HG03521 (cell line): ENCODE results near the gene TSPO.

ENCODE experiments used
- ATAC-seq: cut with Tn5 transposase; IDR thresholded peaks from one replicate; pipeline ENCODE4 v1.9.1; 2021; ENCODE audit warnings: mild to moderate bottlenecking, moderate library complexity; ENCODE audit not compliant: unreplicated experiment

TSPO gene

GRCh38 chr22:43199541-43199940 lies 48.2 kb downstream of the TSPO start:
- ATAC-seq, result no peak

GRCh38 chr22:43200031-43200430 lies 48.7 kb downstream of the TSPO start:
- no peak for ATAC-seq

GRCh38 chr22:43200555-43200954 lies 49.2 kb downstream of the TSPO start:
- ATAC-seq, result no peak

GRCh38 chr22:43201486-43202219 lies 50.3 kb downstream of the TSPO start:
- ATAC-seq, result no peak

GRCh38 chr22:43202326-43202725 lies 51.0 kb downstream of the TSPO start:
- ATAC-seq, result no peak

GRCh38 chr22:43202756-43203410 lies 51.5 kb downstream of the TSPO start:
- ATAC-seq, result no peak

- ATAC-seq, result no peak
Measured at GRCh38 chr22:43203471-43203981, 52.2 kb downstream of the TSPO start.

GRCh38 chr22:43205261-43205691 lies 53.9 kb downstream of the TSPO start:
- ATAC-seq, result no peak

GRCh38 chr22:43205748-43206508 lies 54.6 kb downstream of the TSPO start:
- no peak for ATAC-seq

GRCh38 chr22:43206509-43207161 lies 55.3 kb downstream of the TSPO start:
- ATAC-seq, result no peak

- ATAC-seq, result no peak
Measured at GRCh38 chr22:43207386-43207785, 56.0 kb downstream of the TSPO start.

- no peak for ATAC-seq
Measured at GRCh38 chr22:43207849-43208702, 56.7 kb downstream of the TSPO start.

GRCh38 chr22:43208703-43209522 lies 57.6 kb downstream of the TSPO start:
- no peak for ATAC-seq

- no peak for ATAC-seq
Measured at GRCh38 chr22:43209523-43209890, 58.1 kb downstream of the TSPO start.

GRCh38 chr22:43209971-43210370 lies 58.6 kb downstream of the TSPO start:
- no peak for ATAC-seq

GRCh38 chr22:43210631-43211515 lies 59.5 kb downstream of the TSPO start:
- ATAC-seq, result no peak

GRCh38 chr22:43211941-43212433 lies 60.6 kb downstream of the TSPO start:
- no peak for ATAC-seq

GRCh38 chr22:43212434-43212952 lies 61.1 kb downstream of the TSPO start:
- ATAC-seq, result no peak
